Lower leg skin (tissue), 4 donors: Measurements from ENCODE around the gene SCGB1D2. TPM values are rescaled to one million over a fixed set of nuclear protein-coding genes. Genes with fewer than 3 reads are reported as not detected.

Source experiments
- DNase-seq, 2 donors: peaks; one replicate each; pipeline ENCODE4 v3.0.0-alpha.2; 2019; ENCODE audit warnings: low spot score in 2 of 2
- H3K4me3 ChIP-seq: fragments of 200-600 bp; sonication (generic); 2 replicates; pipeline ENCODE4 v1.5.1; 2017; ENCODE audit warnings: mild to moderate bottlenecking, low read depth; ENCODE audit not compliant: poor library complexity, severe bottlenecking
- CTCF ChIP-seq, 3 donors: fragments of 450-650 bp; IDR thresholded peaks; one replicate each; pipeline ENCODE4 v1.5.1; 2016; ENCODE audit warnings: antibody characterized with exemption in 3 of 3, mild to moderate bottlenecking in 3 of 3, moderate library complexity in 2 of 3
- POLR2A ChIP-seq, 2 donors: fragments of 450-650 bp; IDR thresholded peaks; one replicate each; pipeline ENCODE4 v1.6.1; 2016 to 2017; ENCODE audit warnings: antibody characterized with exemption in 2 of 2, mild to moderate bottlenecking in 1 of 2, moderate library complexity in 1 of 2
- whole genome bisulfite sequencing, 2 donors: methylation state at CpG; one replicate each; pipeline ENCODE4 v1.1.5; 2018; 5-methylcytosine and 5-hydroxymethylcytosine counted together
- intact Hi-C: fragments of 100-400 bp; cut with DNase I; formaldehyde crosslinking; loops from one replicate; pipeline ENCODE4 v1.15.0; 2023; ENCODE audit warnings: low total_unique reads
- total RNA-seq, 4 donors: library from RNA; depleted of rRNA; stranded (reverse); fragments of >200 nt; gene quantifications; one replicate each; pipeline ENCODE4 v1.1.0, GENCODE V29; 2016

The SCGB1D2 gene
- total RNA-seq, 4 donors from 2014 or later = 100 to 1,012 (median 470) TPM

GRCh38 chr11:62273789-62274275, 31.8 kb downstream of the SCGB1D2 start:
- no peak for DNase-seq
- no peak overlapping the region for H3K4me3 ChIP-seq
- no peak for TF ChIP-seq POLR2A (IDR thresholded peaks at IDR 0.05)
- TF ChIP-seq CTCF (IDR thresholded peaks at IDR 0.05) = no peak
- WGBS, 2 donors = 77 to 83% methylated on average over 7 of the region's 7 CpGs
- intact Hi-C loops = no loop called here

DNA sequence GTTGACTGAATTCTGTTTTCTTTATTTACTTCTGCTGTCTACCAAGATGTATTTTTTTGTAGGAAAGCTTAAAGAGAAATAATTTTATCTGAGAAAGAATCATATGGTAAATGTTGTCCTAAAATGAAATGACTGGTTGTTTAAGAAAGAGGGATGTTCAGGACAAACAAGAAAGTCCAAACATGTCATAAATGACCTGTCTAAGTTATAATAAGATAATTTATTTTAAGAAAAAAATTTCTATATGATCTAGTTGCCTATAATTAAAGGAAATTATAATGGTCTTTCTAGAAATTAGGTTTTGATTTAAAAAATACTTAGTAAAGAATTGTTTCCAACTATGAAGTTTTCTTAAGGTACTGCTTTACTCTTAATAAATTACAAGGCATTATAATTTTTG, 38.4 kb downstream of the SCGB1D2 start:
- intact Hi-C loops = no loop called here
- TF ChIP-seq CTCF (IDR thresholded peaks at IDR 0.05) (no peak), POLR2A (IDR thresholded peaks at IDR 0.05) (no peak)
- no peak overlapping the region for H3K4me3 ChIP-seq
- DNase-seq = no peak

Other genes starting within 250 kb of the SCGB1D2 start
- gene INCENP, start 118.2 kb upstream of the SCGB1D2 start, total RNA-seq = 10 to 100 TPM; 17.5 to 30.7 (median 26.4) TPM
- not detected for gene SCGB1D1, start 52.0 kb upstream of the SCGB1D2 start, total RNA-seq
- gene SCGB2A1, start 33.6 kb upstream of the SCGB1D2 start, total RNA-seq = 10 to 100 TPM in 1 of 4 donors, 1 to 10 TPM in 3; 4.6 to 14.4 (median 5.7) TPM
- gene SCGB2A2, start 27.9 kb downstream of the SCGB1D2 start, total RNA-seq = 1,000 to 10,000 TPM in 2 of 4 donors, 100 to 1,000 TPM in 2; 410 to 1,440 (median 953) TPM
- not detected for gene SCGB1D4, start 56.8 kb downstream of the SCGB1D2 start, total RNA-seq
- gene ASRGL1, start 95.2 kb downstream of the SCGB1D2 start, total RNA-seq = 10 to 100 TPM in 1 of 4 donors, 1 to 10 TPM in 2, under 1 TPM in 1; 0.38 to 12.6 (median 2.8) TPM
- not detected for gene SCGB1A1, start 176.8 kb downstream of the SCGB1D2 start, total RNA-seq